ENCODE data around the gene ARID3C.

The ARID3C gene

DNA sequence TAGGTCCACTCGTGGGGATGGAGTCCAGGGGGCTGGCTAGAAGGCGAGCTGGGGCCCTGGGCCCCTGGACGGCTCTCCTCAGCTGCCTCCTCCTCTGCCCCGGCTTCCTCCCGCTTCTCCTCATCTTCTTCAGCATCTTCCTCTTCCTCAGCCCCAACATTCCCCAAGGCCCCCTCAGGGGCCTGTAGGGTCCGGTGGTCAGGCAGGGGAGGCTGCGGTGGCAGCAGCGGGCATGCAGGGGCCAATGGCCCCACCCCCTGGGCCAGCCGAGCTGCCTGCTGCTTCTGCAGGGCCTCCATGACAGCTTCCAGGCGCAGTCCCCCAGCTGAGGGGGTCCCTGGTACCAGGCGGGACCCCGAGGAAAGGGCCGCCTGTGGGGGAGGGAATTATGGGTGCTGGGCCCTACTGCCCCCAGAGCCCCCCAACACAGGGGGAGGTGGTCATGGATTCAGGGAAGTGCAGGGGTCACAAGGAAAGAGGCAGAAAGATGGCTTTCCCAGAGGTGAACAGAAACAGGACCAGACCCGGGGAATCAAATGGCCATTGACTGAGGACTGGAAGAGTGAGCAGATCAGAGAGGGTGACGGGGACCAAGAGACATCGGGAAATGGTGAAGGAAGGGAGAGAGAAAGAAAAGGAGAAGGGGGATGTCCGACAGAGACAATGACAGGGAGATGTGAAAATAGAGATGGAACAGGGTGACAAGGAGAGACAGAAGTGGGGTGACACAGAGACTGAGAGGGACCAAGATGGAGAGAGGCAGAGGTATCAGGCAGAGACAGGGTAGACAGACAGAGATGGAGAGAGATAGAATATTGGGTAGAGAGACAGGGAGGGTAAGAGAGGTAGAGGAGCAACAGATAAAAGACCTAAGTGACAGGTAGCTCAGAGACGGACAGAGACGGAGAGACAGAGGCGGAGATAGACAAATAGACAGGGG, 880 bp downstream of the ARID3C start:
- DNase-seq, result no peak

DNA sequence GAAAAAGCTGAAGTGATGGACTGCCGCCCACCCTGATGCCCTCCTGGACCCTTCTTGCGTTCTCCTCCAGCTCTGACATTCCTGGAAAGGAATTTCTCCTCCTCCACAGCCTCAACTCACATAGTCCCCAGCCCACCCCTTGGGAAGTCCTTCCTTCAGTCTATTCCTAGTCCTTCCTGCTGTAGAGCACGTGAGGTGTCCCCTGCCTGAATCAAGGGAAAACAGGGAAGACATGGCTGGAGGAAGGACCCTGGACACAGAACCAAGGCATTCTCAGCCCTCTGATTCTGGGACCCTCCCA, 3.7 kb downstream of the ARID3C start:
- no peak for DNase-seq

- no peak for DNase-seq
Measured at GRCh38 chr9:34624475-34625185, 4.2 kb downstream of the ARID3C start.

DNA sequence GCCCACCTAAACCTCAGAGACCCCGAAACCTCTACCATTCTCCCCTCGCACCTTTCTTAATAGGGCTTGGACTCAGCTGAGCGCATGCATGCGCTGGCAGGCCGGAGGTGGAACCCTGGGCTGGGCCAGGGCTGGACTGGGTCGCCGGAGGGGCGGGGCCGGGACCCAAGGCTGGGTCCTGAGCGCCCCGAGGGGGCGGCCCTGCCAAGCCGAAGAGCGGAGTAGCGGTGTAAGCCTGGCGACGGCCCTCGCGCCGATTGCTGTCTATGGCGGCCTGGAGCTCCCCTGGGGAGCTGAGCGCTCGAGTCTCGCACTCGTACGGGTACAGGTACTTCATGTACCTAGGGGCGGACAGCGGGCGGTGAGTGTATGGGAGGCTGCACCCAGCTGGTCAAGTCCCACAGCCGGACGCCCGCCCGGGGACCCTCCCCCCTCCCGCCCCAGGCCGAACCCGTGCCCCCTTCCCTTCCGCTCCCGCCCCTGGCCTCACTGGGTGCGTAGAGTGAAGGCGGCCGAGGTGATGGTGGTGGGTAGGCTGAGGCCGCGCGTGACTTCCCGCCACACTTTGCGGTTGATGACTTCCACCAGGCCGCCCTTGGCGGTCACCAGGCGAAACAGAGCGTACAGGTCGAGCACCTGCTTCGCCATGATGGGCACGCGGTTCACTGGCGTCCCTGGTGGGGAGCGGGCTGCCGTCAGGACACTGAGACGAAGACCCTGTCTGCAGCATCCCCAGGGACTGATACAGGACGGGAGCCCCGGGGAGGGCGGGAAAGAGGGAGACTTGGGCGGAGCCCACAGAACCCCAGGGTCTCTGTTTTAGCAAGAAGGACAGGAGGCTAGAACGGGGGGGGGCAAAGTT, 5.3 kb downstream of the ARID3C start:
- DNase-seq, result no peak

- peak; percentile 97 for DNase-seq
Measured at GRCh38 chr9:34620061-34620994, 8.5 kb downstream of the ARID3C start, which contains the start of gene DCTN3. Gene DCTN3 (minus strand): TSS chr9:34620495. CDS start chr9:34620464, 31 bp downstream.

DNA sequence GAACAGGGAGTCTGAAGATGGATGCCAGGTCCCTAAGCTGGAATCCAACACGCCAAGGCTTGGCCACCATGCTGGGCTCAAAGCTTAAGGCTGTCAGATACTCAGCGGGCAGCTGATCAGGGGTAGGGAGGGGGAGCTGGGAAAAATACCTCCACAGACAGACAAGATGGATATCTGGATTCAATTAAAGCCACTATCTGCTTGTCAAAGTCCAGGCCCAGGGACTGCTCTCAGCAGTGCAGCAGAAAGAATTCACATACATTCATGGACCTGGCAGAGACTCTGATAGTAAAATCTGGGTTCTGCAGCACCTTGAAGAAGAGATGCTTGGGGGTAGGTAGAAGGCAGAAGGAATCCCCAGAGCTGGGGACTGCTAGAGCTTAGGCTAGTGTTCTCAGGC, 13.7 kb downstream of the ARID3C start:
- DNase-seq, result no peak

DNA sequence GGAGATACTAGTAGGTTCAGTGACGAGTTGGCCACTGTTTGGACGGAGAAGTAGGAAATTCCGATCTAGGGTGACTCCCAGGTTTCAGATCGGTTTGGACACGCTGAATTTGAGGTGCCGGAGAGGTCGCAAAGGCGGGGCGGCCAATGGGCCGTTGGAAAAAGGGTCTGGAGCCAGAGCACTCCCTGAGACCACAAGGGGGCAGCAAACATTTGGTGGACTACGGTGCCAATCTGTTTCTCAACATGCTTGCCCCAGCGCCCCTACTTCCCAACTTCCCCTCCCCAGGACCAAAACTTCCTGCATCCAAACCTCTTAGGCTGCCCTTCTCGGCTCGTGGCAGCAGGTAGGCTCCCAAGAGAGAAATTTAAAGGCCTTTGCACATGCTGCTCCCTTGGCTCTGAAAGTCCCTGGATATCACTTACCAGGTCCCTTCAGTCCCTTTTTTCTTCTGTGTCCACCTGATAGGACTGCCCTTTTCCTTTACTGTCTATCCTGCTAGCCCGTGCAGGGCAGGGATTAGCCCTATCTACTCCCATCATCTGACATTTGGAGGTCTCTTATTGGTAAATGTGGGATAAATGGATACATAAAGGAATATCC, 16.0 kb downstream of the ARID3C start:
- DNase-seq, result peak; percentile 90

DNA sequence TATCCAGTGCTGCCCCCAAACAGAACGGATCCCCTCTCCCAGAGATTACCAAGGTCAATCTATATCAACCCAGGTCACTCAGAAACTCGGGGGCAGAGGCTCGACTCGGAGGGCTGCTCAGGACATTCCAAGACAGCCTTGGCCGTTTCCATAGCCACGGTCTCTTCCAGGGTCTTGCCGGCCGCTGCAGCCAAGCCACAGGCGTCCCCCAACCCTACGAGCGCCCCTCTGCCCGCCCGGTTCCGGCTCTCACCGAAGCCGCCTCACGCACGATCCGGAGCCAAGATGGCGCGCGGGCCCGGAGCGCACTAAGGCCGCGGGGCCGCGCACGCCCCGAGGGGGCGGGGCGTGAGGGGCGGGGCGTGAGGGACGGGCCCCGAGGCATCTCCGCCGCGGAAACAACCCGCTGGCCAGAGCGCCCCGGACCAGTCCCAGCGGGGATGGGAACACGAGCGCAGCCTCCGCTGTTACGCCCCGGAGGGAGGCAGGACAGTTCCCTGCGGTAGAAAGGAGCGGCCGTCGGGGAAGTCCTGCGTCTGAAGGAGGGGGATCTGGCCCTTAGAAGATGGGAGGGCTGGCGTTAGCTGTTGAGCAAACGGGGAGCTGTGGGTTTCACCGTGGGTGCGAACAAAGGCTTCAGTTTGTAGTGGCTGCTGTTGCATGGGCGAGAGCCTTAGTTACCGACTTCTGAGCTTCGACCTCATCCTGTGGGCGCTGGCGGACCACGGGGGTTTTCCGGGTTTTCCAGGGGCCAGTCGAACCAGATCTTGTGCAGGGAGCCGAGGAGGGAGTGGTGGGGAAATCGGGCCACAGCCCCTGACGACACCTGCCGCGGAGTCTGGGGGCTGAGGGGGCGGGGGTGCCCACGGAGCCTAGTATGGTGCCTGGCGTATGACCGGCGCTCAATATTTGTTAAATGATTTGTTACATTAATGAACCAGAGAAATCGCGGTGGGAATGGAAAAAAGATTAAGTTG, 16.8 kb downstream of the ARID3C start, which contains the start of gene RPP25L:
Gene RPP25L, minus strand, starts transcription at position 287 of the 977 bp plus-strand sequence. CDS start 801 bp downstream, outside the sequence.
- peak; percentile 78 for DNase-seq

DNA sequence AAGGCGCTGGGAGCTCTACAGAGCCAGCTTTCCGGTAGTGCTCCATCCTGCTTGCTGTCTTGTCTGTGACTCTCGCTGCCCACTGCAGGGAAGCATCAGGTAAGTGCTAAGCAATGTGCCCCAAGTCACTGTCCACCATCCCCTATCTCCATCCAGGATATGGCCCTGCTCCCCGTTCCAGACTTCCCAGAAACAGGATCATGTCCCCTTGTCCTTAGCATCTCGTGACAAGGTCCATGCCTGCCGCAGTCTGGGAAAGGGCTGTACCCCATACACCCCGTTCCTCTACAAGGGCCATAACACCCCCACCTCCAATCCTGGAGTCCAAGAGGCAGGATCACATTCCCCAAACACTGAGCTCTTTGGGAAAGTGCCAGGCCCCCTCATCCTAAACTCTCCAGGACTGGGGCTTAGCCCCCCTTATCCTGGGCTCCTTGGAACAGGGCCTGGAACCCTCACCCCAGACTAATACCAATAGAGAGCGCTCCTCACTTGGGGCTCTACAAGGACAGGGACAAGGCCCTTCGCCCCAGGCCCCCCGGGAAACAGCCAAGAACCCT, 17.5 kb downstream of the ARID3C start:
- DNase-seq, result no peak

DNA sequence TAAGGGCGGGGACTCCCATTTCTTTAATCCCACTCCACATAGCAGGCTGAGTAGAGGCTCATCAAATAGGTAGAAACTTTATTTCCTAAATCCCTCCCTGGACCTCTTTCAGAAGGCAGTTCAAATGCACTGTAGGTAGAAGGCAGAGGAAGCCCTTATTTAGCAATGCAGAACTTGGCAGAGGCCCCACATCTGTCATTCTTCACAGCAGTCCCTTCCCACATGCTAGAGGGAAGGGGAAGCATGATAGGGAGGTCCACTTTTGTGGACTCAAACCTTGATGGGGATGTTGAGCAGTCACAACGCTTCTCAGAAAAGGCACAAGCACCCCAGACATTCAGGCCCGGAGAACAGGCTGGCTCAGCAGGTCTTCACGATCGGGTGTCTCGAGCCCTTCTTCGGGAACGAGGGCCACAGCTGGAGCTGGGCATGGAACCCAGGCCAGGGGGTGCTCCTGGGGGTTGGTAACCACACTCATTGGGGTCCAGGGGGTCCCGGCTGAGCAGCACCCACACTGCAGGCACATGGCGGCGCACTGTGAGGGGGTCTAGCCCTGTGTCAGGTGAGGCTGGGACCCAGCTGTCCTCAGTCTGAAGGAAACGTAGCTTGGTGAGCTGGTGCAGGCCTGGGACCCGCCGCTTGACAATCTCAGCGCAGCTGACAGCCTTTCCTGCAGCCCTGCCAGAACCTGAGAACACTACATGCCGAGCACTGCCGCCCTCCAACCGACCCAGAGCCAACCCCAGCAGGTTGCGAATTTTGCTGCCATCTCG, 18.2 kb downstream of the ARID3C start:
- no peak for DNase-seq

- DNase-seq, result no peak
Measured at GRCh38 chr9:34607331-34607730, 21.5 kb downstream of the ARID3C start.

- DNase-seq, result no peak
Measured at GRCh38 chr9:34606905-34607304, 22.0 kb downstream of the ARID3C start.

DNA sequence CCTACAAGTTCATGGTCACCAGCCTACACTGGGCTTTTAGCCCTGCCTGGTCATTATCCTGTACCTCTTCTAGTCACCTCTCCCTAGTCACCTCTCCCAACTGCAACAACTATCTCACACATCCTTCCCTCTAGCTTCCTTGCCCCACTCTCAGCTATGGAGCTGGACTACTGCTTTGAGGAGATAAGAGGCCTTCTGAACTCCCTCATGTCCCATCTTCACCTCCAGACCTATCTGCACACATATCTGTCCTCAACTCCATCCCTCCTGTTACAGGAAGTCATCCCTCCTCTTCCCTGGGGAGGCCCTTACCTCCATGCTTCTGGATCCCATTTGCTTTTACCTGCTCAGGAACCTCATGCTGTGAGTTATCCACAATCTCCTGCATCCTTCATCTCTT, 22.7 kb downstream of the ARID3C start:
- DNase-seq, result no peak

DNA sequence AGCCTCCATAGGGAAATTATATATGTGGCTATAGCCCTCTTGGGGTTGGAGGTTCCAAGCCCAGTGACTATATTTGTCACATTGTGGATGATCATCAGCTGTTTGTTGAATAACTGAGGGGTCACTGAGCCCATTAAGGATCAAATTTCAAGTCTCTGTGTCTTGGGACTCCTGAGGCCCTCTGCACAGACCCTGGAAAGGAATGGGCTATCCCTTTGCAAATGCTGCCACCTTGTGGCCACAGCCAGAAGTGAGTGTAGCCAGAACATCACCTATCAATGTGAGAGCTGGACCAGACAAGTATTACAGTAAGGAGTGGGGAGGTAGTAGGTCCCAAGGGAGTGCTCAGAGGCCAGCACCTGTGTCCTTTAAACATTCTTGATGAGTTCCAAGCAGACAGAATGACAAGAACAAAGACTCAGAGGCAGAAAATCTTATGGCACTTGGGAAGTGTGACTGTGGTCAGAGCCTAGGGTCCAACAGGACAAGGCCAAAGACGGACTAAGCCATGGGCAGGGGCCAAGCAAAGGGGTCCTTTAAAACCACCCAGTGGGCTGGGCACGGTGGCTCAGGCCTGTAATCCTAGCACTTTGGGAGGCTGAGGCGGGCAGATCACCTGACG, 25.1 kb downstream of the ARID3C start:
- peak; percentile 71 for DNase-seq

- DNase-seq, result no peak
Measured at GRCh38 chr9:34601937-34602573, 26.8 kb downstream of the ARID3C start.

DNA sequence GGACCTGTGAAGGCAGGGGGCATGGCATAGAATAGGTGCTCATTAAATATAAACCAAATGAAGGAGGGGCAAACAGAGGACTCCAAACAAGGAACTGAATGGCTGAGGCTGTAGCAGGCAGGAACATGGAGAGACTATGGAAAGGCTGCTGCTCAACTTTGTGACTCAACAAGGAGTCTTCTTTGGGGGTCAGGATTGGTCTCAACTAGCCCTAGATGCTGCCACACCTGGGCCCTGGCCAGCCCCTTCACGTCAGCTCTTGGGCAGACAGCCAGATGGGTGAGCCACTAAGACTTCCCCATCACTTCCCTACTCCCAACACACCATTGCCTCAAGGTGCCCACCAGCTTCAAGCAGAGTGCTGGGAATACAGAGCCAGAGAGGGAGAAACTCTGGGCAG, 28.0 kb downstream of the ARID3C start:
- DNase-seq, result no peak

DNA sequence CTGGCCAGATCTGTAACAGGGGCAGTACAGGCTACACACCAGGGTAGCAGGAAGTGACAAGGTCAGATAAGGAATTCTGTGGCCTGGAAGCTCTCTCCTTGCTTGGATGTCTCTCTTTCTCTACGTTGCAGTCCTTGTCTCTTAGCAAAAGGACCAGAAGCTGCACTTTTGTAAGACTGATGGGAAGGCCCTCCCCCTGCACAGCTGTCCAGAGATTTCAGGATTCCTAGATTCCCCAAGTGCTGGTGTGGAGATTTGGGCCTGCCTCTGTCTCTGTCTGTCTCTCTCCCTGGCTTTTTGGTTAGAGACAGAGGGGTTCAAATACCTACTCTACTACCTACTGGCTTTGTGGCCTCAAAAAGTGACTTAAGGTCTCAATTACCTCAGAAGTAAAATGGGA, 29.3 kb downstream of the ARID3C start:
- no peak for DNase-seq

DNA sequence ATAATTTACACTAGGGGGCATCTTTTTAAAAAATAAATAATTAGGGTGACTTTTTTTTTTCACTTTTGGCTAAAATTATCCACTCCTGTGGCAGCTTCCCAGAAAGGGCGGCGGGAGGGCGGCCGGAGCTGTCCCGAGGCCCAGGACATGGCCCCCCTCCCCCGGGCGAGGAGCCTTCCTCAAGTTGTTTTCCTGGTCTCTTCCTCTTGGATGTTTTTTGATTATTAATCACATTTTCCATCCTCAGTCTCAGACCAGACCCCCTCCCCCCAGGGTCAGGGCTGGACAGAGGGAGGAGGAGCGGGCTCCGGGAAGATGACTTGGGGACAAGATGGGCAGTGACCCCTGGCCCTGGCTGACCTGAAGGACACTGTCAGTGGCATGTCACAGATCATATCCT, 34.7 kb downstream of the ARID3C start:
- DNase-seq, result no peak

Measured in NCI-H1092 (cell line).